ENCODE data around the gene CLC.

Gene CLC

GRCh38 chr19:39752795-39753194, 15.0 kb upstream of the CLC start:
- H3K9me3 ChIP-seq (ENCODE audit: control insufficient read depth, low read length), result no peaks in the 10 kb centered on the region
- H3K4me1 ChIP-seq (ENCODE audit: control insufficient read depth, insufficient read depth, low read length, poor library complexity, severe bottlenecking), result no peaks in the 10 kb centered on the region
- H3K27ac ChIP-seq (ENCODE audit: low read depth, low read length, severe bottlenecking), result no peak overlapping the region
- no peaks in the 10 kb centered on the region for H3K36me3 ChIP-seq (ENCODE audit: control insufficient read depth, insufficient read depth, low read length)
- no peak overlapping the region for H3K4me3 ChIP-seq (ENCODE audit: extremely low read depth, insufficient read depth, low read length, poor library complexity, severe bottlenecking)

- Histone ChIP-seq H3K27ac (ENCODE audit: low read depth, low read length, severe bottlenecking) (no peak overlapping the region), H3K4me3 (ENCODE audit: extremely low read depth, insufficient read depth, low read length, poor library complexity, severe bottlenecking) (no peak overlapping the region), H3K36me3 (ENCODE audit: control insufficient read depth, insufficient read depth, low read length) (no peaks in the 10 kb centered on the region)
These were observed 14.6 kb upstream of the CLC start for GRCh38 chr19:39752390-39752789.

GRCh38 chr19:39749981-39750380, 12.2 kb upstream of the CLC start:
- Histone ChIP-seq H3K4me3 (ENCODE audit: extremely low read depth, insufficient read depth, low read length, poor library complexity, severe bottlenecking) (no peak overlapping the region), H3K36me3 (ENCODE audit: control insufficient read depth, insufficient read depth, low read length) (no peaks in the 10 kb centered on the region), H3K4me1 (ENCODE audit: control insufficient read depth, insufficient read depth, low read length, poor library complexity, severe bottlenecking) (no peaks in the 10 kb centered on the region)

More at GRCh38 chr19:39752390-39752789, 14.6 kb upstream of the CLC start:
- H3K4me1 ChIP-seq (ENCODE audit: control insufficient read depth, insufficient read depth, low read length, poor library complexity, severe bottlenecking), result no peaks in the 10 kb centered on the region
- H3K9me3 ChIP-seq (ENCODE audit: control insufficient read depth, low read length), result no peaks in the 10 kb centered on the region

GRCh38 chr19:39746836-39747529, 9.2 kb upstream of the CLC start:
- 61 to 69% methylated on average over 2 to 3 of the region's 4 CpGs for WGBS, 2 experiments (ENCODE audit: insufficient coverage in 2 of 2)

More at GRCh38 chr19:39749981-39750380, 12.2 kb upstream of the CLC start:
- Histone ChIP-seq H3K27ac (ENCODE audit: low read depth, low read length, severe bottlenecking) (no peak overlapping the region), H3K9me3 (ENCODE audit: control insufficient read depth, low read length) (no peaks in the 10 kb centered on the region)
- WGBS, 2 experiments (ENCODE audit: insufficient coverage in 2 of 2), result 86 to 87% methylated on average over 5 of the region's 5 CpGs

GRCh38 chr19:39745643-39746042, 7.8 kb upstream of the CLC start:
- Histone ChIP-seq H3K4me1 (ENCODE audit: control insufficient read depth, insufficient read depth, low read length, poor library complexity, severe bottlenecking) (no peaks in the 10 kb centered on the region), H3K36me3 (ENCODE audit: control insufficient read depth, insufficient read depth, low read length) (no peaks in the 10 kb centered on the region), H3K27ac (ENCODE audit: low read depth, low read length, severe bottlenecking) (no peak overlapping the region), H3K9me3 (ENCODE audit: control insufficient read depth, low read length) (no peaks in the 10 kb centered on the region), H3K4me3 (ENCODE audit: extremely low read depth, insufficient read depth, low read length, poor library complexity, severe bottlenecking) (no peak overlapping the region)
- 72 to 74% methylated on average over 3 of the region's 3 CpGs for WGBS, 2 experiments (ENCODE audit: insufficient coverage in 2 of 2)

More at GRCh38 chr19:39746836-39747529, 9.2 kb upstream of the CLC start:
- Histone ChIP-seq H3K9me3 (ENCODE audit: control insufficient read depth, low read length) (no peaks in the 10 kb centered on the region), H3K4me3 (ENCODE audit: extremely low read depth, insufficient read depth, low read length, poor library complexity, severe bottlenecking) (no peak overlapping the region), H3K27ac (ENCODE audit: low read depth, low read length, severe bottlenecking) (no peak overlapping the region), H3K4me1 (ENCODE audit: control insufficient read depth, insufficient read depth, low read length, poor library complexity, severe bottlenecking) (no peaks in the 10 kb centered on the region), H3K36me3 (ENCODE audit: control insufficient read depth, insufficient read depth, low read length) (no peaks in the 10 kb centered on the region)

- H3K4me3 ChIP-seq (ENCODE audit: extremely low read depth, insufficient read depth, low read length, poor library complexity, severe bottlenecking), result no peak overlapping the region
- no peaks in the 10 kb centered on the region for H3K4me1 ChIP-seq (ENCODE audit: control insufficient read depth, insufficient read depth, low read length, poor library complexity, severe bottlenecking)
- no peaks in the 10 kb centered on the region for H3K9me3 ChIP-seq (ENCODE audit: control insufficient read depth, low read length)
- whole genome bisulfite sequencing, 2 experiments (ENCODE audit: insufficient coverage in 2 of 2), result 80 to 100% methylated on average over 1 of the region's 1 CpG
- H3K36me3 ChIP-seq (ENCODE audit: control insufficient read depth, insufficient read depth, low read length), result no peaks in the 10 kb centered on the region
- no peak overlapping the region for H3K27ac ChIP-seq (ENCODE audit: low read depth, low read length, severe bottlenecking)
These were observed 2.6 kb upstream of the CLC start for GRCh38 chr19:39740395-39740794.

- H3K4me3 ChIP-seq (ENCODE audit: extremely low read depth, insufficient read depth, low read length, poor library complexity, severe bottlenecking), result no peak overlapping the region
- no peaks in the 10 kb centered on the region for H3K9me3 ChIP-seq (ENCODE audit: control insufficient read depth, low read length)
- H3K36me3 ChIP-seq (ENCODE audit: control insufficient read depth, insufficient read depth, low read length), result no peaks in the 10 kb centered on the region
- WGBS, 2 experiments (ENCODE audit: insufficient coverage in 2 of 2), result 60% methylated on average over 1 of the region's 3 CpGs; no CpG with 5 or more reads in 1 of the 2 experiments
- no peak overlapping the region for H3K27ac ChIP-seq (ENCODE audit: low read depth, low read length, severe bottlenecking)
- no peaks in the 10 kb centered on the region for H3K4me1 ChIP-seq (ENCODE audit: control insufficient read depth, insufficient read depth, low read length, poor library complexity, severe bottlenecking)
These were observed 985 bp upstream of the CLC start for GRCh38 chr19:39738814-39739213.

GRCh38 chr19:39737351-39737750, 478 bp downstream of the CLC start:
- 71 to 77% methylated on average over 3 of the region's 3 CpGs for WGBS, 2 experiments (ENCODE audit: insufficient coverage in 2 of 2)
- no peak overlapping the region for H3K4me3 ChIP-seq (ENCODE audit: extremely low read depth, insufficient read depth, low read length, poor library complexity, severe bottlenecking)
- no peaks in the 10 kb centered on the region for H3K36me3 ChIP-seq (ENCODE audit: control insufficient read depth, insufficient read depth, low read length)
- no peaks in the 10 kb centered on the region for H3K9me3 ChIP-seq (ENCODE audit: control insufficient read depth, low read length)
- no peaks in the 10 kb centered on the region for H3K4me1 ChIP-seq (ENCODE audit: control insufficient read depth, insufficient read depth, low read length, poor library complexity, severe bottlenecking)
- H3K27ac ChIP-seq (ENCODE audit: low read depth, low read length, severe bottlenecking), result no peak overlapping the region

GRCh38 chr19:39736088-39736487, 1.7 kb downstream of the CLC start:
- no peaks in the 10 kb centered on the region for H3K4me1 ChIP-seq (ENCODE audit: control insufficient read depth, insufficient read depth, low read length, poor library complexity, severe bottlenecking)
- WGBS, 2 experiments (ENCODE audit: insufficient coverage in 2 of 2), result 46 to 100% methylated on average over 1 to 2 of the region's 5 CpGs
- no peak overlapping the region for H3K27ac ChIP-seq (ENCODE audit: low read depth, low read length, severe bottlenecking)
- no peaks in the 10 kb centered on the region for H3K9me3 ChIP-seq (ENCODE audit: control insufficient read depth, low read length)
- H3K4me3 ChIP-seq (ENCODE audit: extremely low read depth, insufficient read depth, low read length, poor library complexity, severe bottlenecking), result no peak overlapping the region
- no peaks in the 10 kb centered on the region for H3K36me3 ChIP-seq (ENCODE audit: control insufficient read depth, insufficient read depth, low read length)

- H3K9me3 ChIP-seq (ENCODE audit: control insufficient read depth, low read length), result no peaks in the 10 kb centered on the region
- H3K27ac ChIP-seq (ENCODE audit: low read depth, low read length, severe bottlenecking), result no peak overlapping the region
- H3K4me1 ChIP-seq (ENCODE audit: control insufficient read depth, insufficient read depth, low read length, poor library complexity, severe bottlenecking), result no peaks in the 10 kb centered on the region
- no CpG with 5 or more reads among the region's 3 CpGs for WGBS, 2 experiments (ENCODE audit: insufficient coverage in 2 of 2)
- H3K4me3 ChIP-seq (ENCODE audit: extremely low read depth, insufficient read depth, low read length, poor library complexity, severe bottlenecking), result no peak overlapping the region
- no peaks in the 10 kb centered on the region for H3K36me3 ChIP-seq (ENCODE audit: control insufficient read depth, insufficient read depth, low read length)
These were observed 2.1 kb downstream of the CLC start for GRCh38 chr19:39735688-39736087.

- H3K27ac ChIP-seq (ENCODE audit: low read depth, low read length, severe bottlenecking), result no peak overlapping the region
- 64 to 65% methylated on average over 1 to 2 of the region's 2 CpGs for WGBS, 2 experiments (ENCODE audit: insufficient coverage in 2 of 2)
- H3K36me3 ChIP-seq (ENCODE audit: control insufficient read depth, insufficient read depth, low read length), result no peaks in the 10 kb centered on the region
- H3K9me3 ChIP-seq (ENCODE audit: control insufficient read depth, low read length), result no peaks in the 10 kb centered on the region
- no peak overlapping the region for H3K4me3 ChIP-seq (ENCODE audit: extremely low read depth, insufficient read depth, low read length, poor library complexity, severe bottlenecking)
- H3K4me1 ChIP-seq (ENCODE audit: control insufficient read depth, insufficient read depth, low read length, poor library complexity, severe bottlenecking), result no peaks in the 10 kb centered on the region
These were observed 4.0 kb downstream of the CLC start for GRCh38 chr19:39733841-39734240.
